D721Med (cell line): Measurements from ENCODE around the gene MCM3AP.

ENCODE experiments used
- DNase-seq: peaks from one replicate; pipeline ENCODE4 v3.0.0; 2011; ENCODE audit warnings: low spot score; ENCODE audit not compliant: insufficient read length
- FAIRE-seq: peaks from 2 replicates; lab custom pipeline; 2011; peaks lifted over from hg19 to GRCh38; lab: Jason Lieb, UNC
- CTCF ChIP-seq: IDR thresholded peaks from 2 replicates; pipeline ENCODE4 v1.5.1; 2012; ENCODE audit warnings: mild to moderate bottlenecking, control low read depth; ENCODE audit not compliant: insufficient read depth; ENCODE audit errors: missing control alignments

MCM3AP gene

GRCh38 chr21:46319186-46319585 is 33.8 kb upstream of the MCM3AP start:
- DNase-seq (no peak), FAIRE-seq (no peak)
- TF ChIP-seq CTCF, result no peak

- no peak for FAIRE-seq
Observed at GRCh38 chr21:46318464-46318845, 33.0 kb upstream of the MCM3AP start.

GRCh38 chr21:46317710-46318463 is 32.5 kb upstream of the MCM3AP start:
- no peak for FAIRE-seq
- no peak for DNase-seq
- no peak for TF ChIP-seq CTCF

More at GRCh38 chr21:46318464-46318845, 33.0 kb upstream of the MCM3AP start:
- no peak for TF ChIP-seq CTCF
- no peak for DNase-seq

- TF ChIP-seq CTCF, result no peak
- no peak for FAIRE-seq
- DNase-seq, result no peak
Observed at GRCh38 chr21:46316708-46317324, 31.4 kb upstream of the MCM3AP start.

GRCh38 chr21:46314441-46315020 is 29.1 kb upstream of the MCM3AP start:
- no peak for TF ChIP-seq CTCF
- no peak for FAIRE-seq
- no peak for DNase-seq

- no peak for FAIRE-seq
- DNase-seq, result no peak
Observed at GRCh38 chr21:46312949-46313348, 27.5 kb upstream of the MCM3AP start.

More at GRCh38 chr21:46312949-46313348, 27.5 kb upstream of the MCM3AP start:
- no peak for TF ChIP-seq CTCF
